GM21723 (cell line): Measurements from ENCODE around the gene ANO10.
A peak's percentile ranks its signal among the peaks of the same experiment; 100 is the strongest.

ENCODE experiments used
- ATAC-seq: cut with Tn5 transposase; IDR thresholded peaks from one replicate; pipeline ENCODE4 v1.9.1; 2021; ENCODE audit warnings: mild to moderate bottlenecking, moderate library complexity; ENCODE audit not compliant: unreplicated experiment

ANO10 gene

GRCh38 chr3:43326891-43327581 lies 294.8 kb downstream of the ANO10 start:
- ATAC-seq, result peak; percentile 56

- ATAC-seq, result no peak
Observed at GRCh38 chr3:43323541-43323940, 298.3 kb downstream of the ANO10 start.

GRCh38 chr3:43320288-43320687 lies 301.5 kb downstream of the ANO10 start:
- no peak for ATAC-seq

DNA sequence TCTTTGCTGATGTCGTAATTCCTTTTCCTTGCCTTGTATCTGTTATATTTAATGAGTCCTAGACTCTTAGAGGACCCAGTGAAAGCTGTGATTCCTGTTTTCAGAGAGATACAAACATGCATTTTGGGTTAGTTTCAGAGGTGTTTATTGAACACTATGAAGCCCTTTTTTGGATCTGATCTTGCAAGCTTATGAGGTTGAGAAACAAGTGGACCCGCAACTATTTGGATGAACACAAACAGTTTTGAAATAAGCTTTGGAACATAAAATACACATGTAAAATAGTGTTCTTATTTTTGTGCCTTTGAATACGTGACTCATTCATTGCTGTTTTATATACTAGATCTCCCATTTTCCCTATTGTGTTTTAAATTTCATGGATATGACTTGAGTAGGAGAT lies 302.0 kb downstream of the ANO10 start:
- no peak for ATAC-seq

DNA sequence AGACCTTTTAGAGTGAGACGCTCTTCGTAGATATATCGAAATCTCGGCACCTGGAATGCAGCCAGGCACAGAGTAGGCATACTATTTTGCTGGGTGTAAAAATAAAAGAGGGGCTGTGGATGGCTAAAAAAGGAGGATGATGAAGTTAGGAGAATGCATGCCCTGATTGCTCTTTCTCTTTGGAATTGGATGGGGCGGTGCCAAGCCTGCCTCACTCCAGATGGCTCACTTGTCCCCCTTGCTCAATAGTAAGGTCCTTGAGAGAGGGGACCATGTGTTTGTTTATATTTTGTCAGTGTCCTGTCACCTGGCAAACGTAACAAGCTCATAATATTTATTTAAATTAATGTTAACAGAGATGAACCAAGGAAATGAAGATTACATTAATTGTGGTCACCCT lies 302.4 kb downstream of the ANO10 start:
- ATAC-seq, result no peak

DNA sequence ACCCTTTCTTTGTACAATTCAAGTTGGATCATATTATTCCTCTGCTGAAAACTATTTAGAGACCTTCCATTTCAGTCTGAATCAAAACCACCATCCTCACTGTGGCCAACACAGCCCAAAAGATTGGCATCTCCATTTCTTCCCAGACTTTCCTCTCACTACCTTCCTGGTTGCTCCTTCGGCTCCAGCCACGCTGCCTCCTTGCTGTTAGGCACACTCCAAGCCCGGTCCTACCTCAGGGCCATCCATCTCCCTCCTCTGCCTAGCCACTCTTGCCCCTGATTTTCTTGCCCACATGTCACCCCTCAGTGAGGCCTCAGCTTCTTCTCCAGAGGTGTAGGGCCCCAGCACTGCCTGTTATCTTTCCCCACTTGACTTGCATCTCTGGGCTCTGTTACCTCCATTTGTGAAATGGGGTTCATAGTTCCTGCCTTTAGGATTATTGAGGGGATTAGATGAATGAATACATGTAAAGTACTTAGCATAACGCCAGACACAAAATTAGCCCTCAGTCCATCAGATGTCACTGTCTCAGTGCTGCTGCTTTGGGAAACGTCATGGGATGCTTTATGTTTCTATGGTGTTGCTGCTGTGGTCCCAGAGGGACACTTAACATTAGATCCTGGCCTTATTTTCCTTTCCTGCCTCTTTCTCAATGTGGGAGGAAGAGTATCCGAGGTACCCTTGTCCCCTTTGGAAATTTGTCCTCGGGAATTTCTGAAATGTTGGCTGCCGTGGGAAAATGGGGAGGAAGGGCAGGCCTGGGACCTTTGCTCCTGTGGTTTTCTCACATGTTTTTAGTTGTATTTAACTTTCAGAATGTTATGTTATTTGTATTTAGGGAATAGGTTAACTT lies 304.1 kb downstream of the ANO10 start:
- no peak for ATAC-seq

- no peak for ATAC-seq
Observed at GRCh38 chr3:43316783-43317460, 304.9 kb downstream of the ANO10 start.
